Activated CD4-positive, alpha-beta memory T cell treated with anti-CD3 and anti-CD28 coated beads, Interleukin-2, amount 10 ng/mL, durations not matched to agents 7 days and 5 days (primary cell): ENCODE data around the gene TLCD3A. TPM values are rescaled to one million over a fixed set of nuclear protein-coding genes. Genes with fewer than 3 reads are reported as not detected.
"Not testable (repeated sequence)": the region's sequence is repeated elsewhere in the genome, so short reads cannot be mapped to it uniquely, and the experiment has no call there.

Experiments
- CTCF ChIA-PET: fragments of 350-600 bp; sonication (Branson Sonifier 250); formaldehyde crosslinking; loops from one replicate; lab custom pipeline; 2021; ENCODE audit warnings: antibody characterized with exemption, inconsistent platforms; lab: Charles Lee
- POLR2A ChIA-PET: fragments of 350-600 bp; sonication (Branson Sonifier 250); formaldehyde crosslinking; loops from one replicate; lab custom pipeline; 2021; ENCODE audit warnings: antibody characterized with exemption; lab: Charles Lee
- DNase-seq: peaks from one replicate; pipeline ENCODE4 v3.0.0-alpha.2; 2020
- H3K27ac Mint-ChIP-seq: one replicate; pipeline ENCODE4 v1.8.0; 2021; ENCODE audit warnings: mild to moderate bottlenecking, mixed read lengths
- H3K27me3 Mint-ChIP-seq: one replicate; pipeline ENCODE4 v1.8.0; 2021; ENCODE audit warnings: mixed read lengths
- H3K36me3 Mint-ChIP-seq: one replicate; pipeline ENCODE4 v1.8.0; 2021; ENCODE audit warnings: low read depth, mixed read lengths
- H3K4me1 Mint-ChIP-seq: one replicate; pipeline ENCODE4 v1.8.0; 2021; ENCODE audit warnings: mixed read lengths
- H3K4me3 Mint-ChIP-seq: one replicate; pipeline ENCODE4 v1.8.0; 2021; ENCODE audit warnings: mild to moderate bottlenecking, mixed read lengths
- H3K9me3 Mint-ChIP-seq: one replicate; pipeline ENCODE4 v1.8.0; 2021; ENCODE audit warnings: mixed read lengths
- total RNA-seq, 2 experiments: library from RNA; stranded (reverse); gene quantifications; one replicate each; pipeline ENCODE4 v1.2.3, GENCODE V29; 2021

TLCD3A gene
- total RNA-seq, 2 experiments from 2014 or later: 8.2 to 10.6 TPM

DNA sequence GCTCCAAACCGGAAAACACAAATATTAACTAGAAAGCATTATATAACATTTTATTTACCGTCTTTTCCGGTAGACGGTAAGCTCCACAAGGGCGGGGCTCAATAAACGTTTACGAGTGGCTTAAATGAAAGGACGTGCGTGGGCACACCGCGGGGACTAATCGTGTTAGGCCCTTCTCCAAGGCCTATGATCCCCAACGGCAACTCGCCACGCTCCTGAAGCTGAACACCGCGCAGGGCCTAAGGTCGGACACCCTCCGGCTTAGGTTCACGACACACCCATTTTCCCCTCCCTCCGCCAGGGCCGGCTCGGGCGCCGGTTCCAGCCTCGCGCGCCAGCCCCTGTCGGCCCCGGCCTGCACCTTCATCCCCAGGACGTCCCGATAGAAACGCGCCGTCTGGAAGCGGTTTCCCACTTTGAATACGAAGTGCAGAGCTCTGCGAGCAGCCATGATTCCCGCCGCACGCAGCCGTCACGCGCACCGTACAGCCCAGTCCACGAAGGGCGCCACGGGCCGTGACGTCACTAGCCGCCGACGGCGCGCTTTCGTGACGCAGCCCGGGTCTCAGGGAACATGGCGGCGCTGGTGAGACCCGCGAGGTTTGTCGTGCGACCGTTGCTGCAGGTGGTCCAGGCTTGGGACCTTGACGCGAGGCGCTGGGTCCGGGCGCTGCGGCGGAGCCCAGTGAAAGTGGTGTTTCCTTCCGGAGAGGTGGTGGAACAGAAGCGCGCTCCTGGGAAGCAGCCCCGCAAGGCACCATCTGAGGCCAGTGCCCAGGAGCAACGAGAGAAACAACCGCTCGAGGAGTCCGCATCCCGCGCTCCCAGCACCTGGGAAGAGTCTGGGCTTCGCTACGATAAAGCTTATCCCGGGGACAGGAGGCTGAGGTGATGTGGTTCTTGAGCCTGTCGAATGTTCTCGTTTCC, 49.7 kb downstream of the TLCD3A start, which contains the start of the genes GLOD4 and MRM3:
GLOD4 (minus strand) TSS at position 476 of the 927 bp plus-strand sequence; CDS start at position 451, 25 bp downstream.
MRM3 (plus strand) TSS at position 549 of the 927 bp plus-strand sequence; CDS start at position 575, 26 bp downstream.
- Mint-ChIP-seq H3K9me3 (no peaks in the 10 kb centered on the region), H3K27ac (peak within 1 kb of the TSS; percentile 83), H3K36me3 (peaks cover 32% of the 10 kb centered on the region), H3K4me1 (peaks cover 36% of the 10 kb centered on the region), H3K27me3 (no peaks in the 10 kb centered on the region), H3K4me3 (peak within 1 kb of the TSS; percentile 93)
- POLR2A ChIA-PET: interaction anchor here (0.6 to 4.6 kb wide), 18 partner anchors 8 to 370 kb away, joined by 3 to 59 read pairs (median 4); partner anchors contain the start of genes GEMIN4, NXN, TIMM22 and VPS53
- CTCF ChIA-PET: interaction anchor here (0.6 to 4.0 kb wide), 10 partner anchors 10 to 370 kb away, joined by 3 to 27 read pairs (median 4); partner anchors contain the start of genes GEMIN4 and TIMM22
- peak; percentile 96 for DNase-seq

GRCh38 chr17:784143-784542, 51.7 kb downstream of the TLCD3A start:
- Mint-ChIP-seq H3K9me3 (no peaks in the 10 kb centered on the region), H3K4me3 (peak overlapping the region; percentile 28), H3K27me3 (no peaks in the 10 kb centered on the region), H3K36me3 (peaks cover 24% of the 10 kb centered on the region), H3K27ac (no peak overlapping the region), H3K4me1 (peaks cover 36% of the 10 kb centered on the region)
- ChIA-PET CTCF (no interaction called here), POLR2A (no interaction called here)
- no peak for DNase-seq

GRCh38 chr17:785901-786300, 53.5 kb downstream of the TLCD3A start:
- ChIA-PET POLR2A (interaction anchor here (1.1 kb wide), 1 partner anchor 33 kb away, joined by 4 read pairs; no protein-coding TSS in a partner anchor), CTCF (interaction anchor here (1.3 kb wide), 1 partner anchor 211 kb away, joined by 4 read pairs; the partner anchor contains the start of gene TIMM22)
- H3K9me3 Mint-ChIP-seq, H3K4me3 Mint-ChIP-seq, H3K27ac Mint-ChIP-seq, DNase-seq, H3K27me3 Mint-ChIP-seq: not testable (repeated sequence)
- Mint-ChIP-seq H3K36me3 (peaks cover 32% of the 10 kb centered on the region), H3K4me1 (peaks cover 32% of the 10 kb centered on the region)

- POLR2A ChIA-PET: no interaction called here
- Mint-ChIP-seq H3K9me3 (no peaks in the 10 kb centered on the region), H3K27ac (no peak overlapping the region), H3K4me3 (no peak overlapping the region), H3K4me1 (peaks cover 21% of the 10 kb centered on the region), H3K36me3 (peaks cover 39% of the 10 kb centered on the region), H3K27me3 (no peaks in the 10 kb centered on the region)
- CTCF ChIA-PET: interaction anchor here (0.7 to 1.7 kb wide), 2 partner anchors 74 to 193 kb away, joined by 4 read pairs; no protein-coding TSS in a partner anchor
- no peak for DNase-seq
Observed at GRCh38 chr17:787641-788221, 55.3 kb downstream of the TLCD3A start.

GRCh38 chr17:788551-788950, 56.2 kb downstream of the TLCD3A start:
- peaks cover 37% of the 10 kb centered on the region for H3K36me3 Mint-ChIP-seq
- H3K4me1 Mint-ChIP-seq: peaks cover 14% of the 10 kb centered on the region
- ChIA-PET POLR2A (interaction anchor here (1.3 kb wide), 1 partner anchor 192 kb away, joined by 3 read pairs; no protein-coding TSS in a partner anchor), CTCF (interaction anchor here (0.7 to 1.7 kb wide), 3 partner anchors 74 to 208 kb away, joined by 4 to 5 read pairs (median 4); partner anchors contain the start of gene TIMM22)
- no peak overlapping the region for H3K4me3 Mint-ChIP-seq
- no peak overlapping the region for H3K27ac Mint-ChIP-seq
- DNase-seq: no peak
- no peaks in the 10 kb centered on the region for H3K9me3 Mint-ChIP-seq
- no peaks in the 10 kb centered on the region for H3K27me3 Mint-ChIP-seq

DNA sequence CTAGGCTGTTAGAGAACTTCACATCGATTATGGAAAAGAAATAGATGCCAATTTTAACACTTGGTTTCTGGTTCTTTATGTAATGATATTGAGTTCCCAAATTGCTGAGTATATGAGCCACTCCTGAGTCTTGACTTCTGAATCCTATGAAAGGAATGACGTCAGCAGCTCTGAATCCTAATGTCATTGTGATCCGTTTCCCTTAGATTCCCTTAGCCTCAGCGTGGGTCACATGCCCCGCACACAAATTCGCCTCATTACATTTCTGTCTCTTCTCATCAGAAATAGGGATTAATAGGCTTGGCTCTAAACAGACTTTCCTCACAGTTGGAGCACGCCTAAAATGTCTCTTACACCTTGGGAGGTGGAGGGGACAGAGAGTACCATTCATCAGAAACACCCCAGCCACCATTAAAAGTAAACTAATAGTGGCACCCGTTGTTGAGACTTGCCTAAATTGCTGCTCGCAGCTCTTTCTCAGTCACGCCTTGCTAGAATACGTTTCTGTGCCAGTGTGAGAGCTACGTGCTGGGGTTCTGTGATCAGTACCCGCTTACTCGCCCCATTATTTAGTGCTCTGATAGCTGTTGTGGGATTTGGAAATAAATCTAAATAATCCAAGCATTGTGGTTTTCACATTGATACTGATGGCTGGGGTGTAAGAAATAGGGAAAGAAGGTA, 56.9 kb downstream of the TLCD3A start:
- H3K4me1 Mint-ChIP-seq: peaks cover 6% of the 10 kb centered on the region
- H3K9me3 Mint-ChIP-seq: no peaks in the 10 kb centered on the region
- H3K36me3 Mint-ChIP-seq: peaks cover 33% of the 10 kb centered on the region
- H3K27me3 Mint-ChIP-seq: no peaks in the 10 kb centered on the region
- H3K4me3 Mint-ChIP-seq: no peak overlapping the region
- CTCF ChIA-PET: interaction anchor here (1.6 to 1.7 kb wide), 2 partner anchors 192 to 207 kb away, joined by 4 to 5 read pairs; partner anchors contain the start of gene TIMM22
- no peak for DNase-seq
- H3K27ac Mint-ChIP-seq: no peak overlapping the region
- POLR2A ChIA-PET: interaction anchor here (1.3 kb wide), 1 partner anchor 191 kb away, joined by 3 read pairs; no protein-coding TSS in a partner anchor

- peaks cover 33% of the 10 kb centered on the region for H3K36me3 Mint-ChIP-seq
- H3K27ac Mint-ChIP-seq, H3K27me3 Mint-ChIP-seq, H3K4me3 Mint-ChIP-seq, H3K9me3 Mint-ChIP-seq, POLR2A ChIA-PET, H3K4me1 Mint-ChIP-seq, DNase-seq: not testable (repeated sequence)
- CTCF ChIA-PET: interaction anchor here (1.6 kb wide), 1 partner anchor 207 kb away, joined by 5 read pairs; the partner anchor contains the start of gene TIMM22
Observed at GRCh38 chr17:789931-790873, 57.8 kb downstream of the TLCD3A start.

DNA sequence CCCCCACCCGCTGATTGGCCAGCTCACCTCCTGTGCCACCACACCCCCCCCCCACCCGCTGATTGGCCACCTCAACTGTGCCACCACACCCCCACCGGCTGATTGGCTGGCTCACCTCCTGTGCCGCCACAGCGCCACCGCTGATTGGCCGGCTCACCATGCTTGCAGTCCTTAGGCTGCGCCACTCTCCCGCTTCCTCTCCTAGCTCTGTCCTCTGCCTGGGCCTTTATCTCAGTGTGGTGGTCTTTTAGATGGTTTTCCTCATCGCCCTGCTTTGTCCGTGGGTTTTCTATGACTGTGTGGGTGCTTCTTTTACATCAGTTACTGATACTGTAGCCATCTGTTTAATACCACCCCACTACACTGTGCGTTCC, 58.5 kb downstream of the TLCD3A start:
- CTCF ChIA-PET, H3K27me3 Mint-ChIP-seq, H3K4me3 Mint-ChIP-seq, H3K9me3 Mint-ChIP-seq, H3K4me1 Mint-ChIP-seq, POLR2A ChIA-PET, DNase-seq, H3K27ac Mint-ChIP-seq: not testable (repeated sequence)
- peaks cover 33% of the 10 kb centered on the region for H3K36me3 Mint-ChIP-seq

DNA sequence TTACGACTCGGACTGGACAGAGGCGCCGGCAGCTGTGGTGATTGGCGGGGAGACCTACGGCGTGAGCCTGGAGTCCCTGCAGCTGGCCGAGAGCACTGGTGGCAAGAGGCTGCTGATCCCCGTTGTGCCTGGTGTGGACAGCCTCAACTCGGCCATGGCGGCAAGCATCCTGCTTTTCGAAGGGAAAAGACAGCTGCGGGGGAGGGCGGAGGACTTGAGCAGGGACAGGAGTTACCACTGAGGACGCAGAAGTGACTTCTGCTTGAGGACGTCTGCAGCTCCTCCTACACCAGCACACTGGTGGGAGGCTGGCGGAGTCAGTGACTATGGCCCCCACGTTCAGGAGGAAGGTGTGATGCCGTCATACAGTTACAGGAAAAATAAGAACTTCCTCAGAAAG, 59.4 kb downstream of the TLCD3A start:
- H3K27ac Mint-ChIP-seq: no peak overlapping the region
- no peak overlapping the region for H3K4me3 Mint-ChIP-seq
- peaks cover 6% of the 10 kb centered on the region for H3K4me1 Mint-ChIP-seq
- no peaks in the 10 kb centered on the region for H3K9me3 Mint-ChIP-seq
- peaks cover 33% of the 10 kb centered on the region for H3K36me3 Mint-ChIP-seq
- H3K27me3 Mint-ChIP-seq: no peaks in the 10 kb centered on the region
- ChIA-PET POLR2A (interaction anchor here (1.1 kb wide), 1 partner anchor 76 kb away, joined by 3 read pairs; no protein-coding TSS in a partner anchor), CTCF (interaction anchor here (0.8 to 1.5 kb wide), 3 partner anchors 10 to 205 kb away, joined by 3 to 9 read pairs (median 4); partner anchors contain the start of genes GLOD4, MRM3 and TIMM22)
- DNase-seq: no peak

- Mint-ChIP-seq H3K4me1 (peaks cover 6% of the 10 kb centered on the region), H3K36me3 (peaks cover 31% of the 10 kb centered on the region), H3K27me3 (no peaks in the 10 kb centered on the region), H3K27ac (no peak overlapping the region), H3K9me3 (no peaks in the 10 kb centered on the region), H3K4me3 (no peak overlapping the region)
- ChIA-PET POLR2A (interaction anchor here (1.1 kb wide), 1 partner anchor 77 kb away, joined by 3 read pairs; no protein-coding TSS in a partner anchor), CTCF (interaction anchor here (1.2 to 1.5 kb wide), 2 partner anchors 10 to 189 kb away, joined by 4 to 9 read pairs; partner anchors contain the start of genes GLOD4 and MRM3)
- DNase-seq: no peak
Observed at GRCh38 chr17:792277-792676, 59.9 kb downstream of the TLCD3A start.
